Lower leg skin (tissue), 4 donors: ENCODE data around the gene SDK1. TPM values are rescaled to one million over a fixed set of nuclear protein-coding genes. Genes with fewer than 3 reads are reported as not detected.

Source experiments
- DNase-seq, 2 donors: peaks; one replicate each; pipeline ENCODE4 v3.0.0-alpha.2; 2019; ENCODE audit warnings: low spot score in 2 of 2
- H3K4me3 ChIP-seq: fragments of 200-600 bp; sonication (generic); 2 replicates; pipeline ENCODE4 v1.5.1; 2017; ENCODE audit warnings: mild to moderate bottlenecking, low read depth; ENCODE audit not compliant: poor library complexity, severe bottlenecking
- CTCF ChIP-seq, 3 donors: fragments of 450-650 bp; IDR thresholded peaks; one replicate each; pipeline ENCODE4 v1.5.1; 2016; ENCODE audit warnings: antibody characterized with exemption in 3 of 3, mild to moderate bottlenecking in 3 of 3, moderate library complexity in 2 of 3
- POLR2A ChIP-seq, 2 donors: fragments of 450-650 bp; IDR thresholded peaks; one replicate each; pipeline ENCODE4 v1.6.1; 2016 to 2017; ENCODE audit warnings: antibody characterized with exemption in 2 of 2, mild to moderate bottlenecking in 1 of 2, moderate library complexity in 1 of 2
- WGBS, 2 donors: methylation state at CpG; one replicate each; pipeline ENCODE4 v1.1.5; 2018; 5-methylcytosine and 5-hydroxymethylcytosine counted together
- intact Hi-C: fragments of 100-400 bp; cut with DNase I; formaldehyde crosslinking; loops from one replicate; pipeline ENCODE4 v1.15.0; 2023; ENCODE audit warnings: low total_unique reads
- total RNA-seq, 4 donors: library from RNA; depleted of rRNA; stranded (reverse); fragments of >200 nt; gene quantifications; one replicate each; pipeline ENCODE4 v1.1.0, GENCODE V29; 2016

SDK1 gene
- total RNA-seq, 4 donors from 2014 or later: 1.9 to 7.2 (median 5.1) TPM

- H3K4me3 ChIP-seq: no peak overlapping the region
- WGBS, 2 donors: 66 to 71% methylated on average over 2 of the region's 2 CpGs
- TF ChIP-seq POLR2A (IDR thresholded peaks at IDR 0.05) (no peak), CTCF (IDR thresholded peaks at IDR 0.05) (no peak)
- intact Hi-C loops: no loop called here
- DNase-seq: no peak
Observed at GRCh38 chr7:3399858-3400257, 98.8 kb downstream of the SDK1 start.

GRCh38 chr7:3404501-3404900, 103.4 kb downstream of the SDK1 start:
- intact Hi-C loops: no loop called here
- WGBS, 2 donors: 27 to 48% methylated on average over 1 of the region's 1 CpG
- peak in 1 of 2 donors; percentile 18 for DNase-seq
- no peak overlapping the region for H3K4me3 ChIP-seq
- no peak for TF ChIP-seq POLR2A (IDR thresholded peaks at IDR 0.05)
- no peak for TF ChIP-seq CTCF (IDR thresholded peaks at IDR 0.05)

GRCh38 chr7:3408814-3409595, 108.0 kb downstream of the SDK1 start:
- no peak for TF ChIP-seq POLR2A (IDR thresholded peaks at IDR 0.05)
- no peak for TF ChIP-seq CTCF (IDR thresholded peaks at IDR 0.05)
- WGBS, 2 donors: 75 to 79% methylated on average over 5 of the region's 5 CpGs
- no peak for DNase-seq
- intact Hi-C loops: no loop called here
- H3K4me3 ChIP-seq: no peak overlapping the region

- intact Hi-C loops: no loop called here
- no peak for DNase-seq
- TF ChIP-seq POLR2A (IDR thresholded peaks at IDR 0.05) (no peak), CTCF (IDR thresholded peaks at IDR 0.05) (no peak)
- no peak overlapping the region for H3K4me3 ChIP-seq
- 85 to 88% methylated on average over 2 of the region's 2 CpGs for WGBS, 2 donors
Observed at GRCh38 chr7:3412871-3413270, 111.8 kb downstream of the SDK1 start.

- 26 to 41% methylated on average over 3 of the region's 3 CpGs for WGBS, 2 donors
- no peak overlapping the region for H3K4me3 ChIP-seq
- DNase-seq: no peak
- intact Hi-C loops: no loop called here
- TF ChIP-seq CTCF (IDR thresholded peaks at IDR 0.05): no peak
- no peak for TF ChIP-seq POLR2A (IDR thresholded peaks at IDR 0.05)
Observed at GRCh38 chr7:3415861-3416312, 114.8 kb downstream of the SDK1 start.

GRCh38 chr7:3416453-3416852, 115.4 kb downstream of the SDK1 start:
- WGBS, 2 donors: 25 to 36% methylated on average over 4 of the region's 4 CpGs
- no peak for TF ChIP-seq POLR2A (IDR thresholded peaks at IDR 0.05)
- no peak for TF ChIP-seq CTCF (IDR thresholded peaks at IDR 0.05)
- intact Hi-C loops: no loop called here
- no peak overlapping the region for H3K4me3 ChIP-seq
- no peak for DNase-seq
